ENCODE measurements around the gene PKD2. TPM values are rescaled to one million over a fixed set of nuclear protein-coding genes. Genes with fewer than 3 reads are reported as not detected.
"Not testable (repeated sequence)": the region's sequence is repeated elsewhere in the genome, so short reads cannot be mapped to it uniquely, and the experiment has no call there.

Gene PKD2
- total RNA-seq, 1 experiment from 2014 or later = 9.2 TPM

GRCh38 chr4:87986508-87986907 is 20.9 kb upstream of the PKD2 start:
- DNase-seq (ENCODE audit: low read depth) = no peak

DNA sequence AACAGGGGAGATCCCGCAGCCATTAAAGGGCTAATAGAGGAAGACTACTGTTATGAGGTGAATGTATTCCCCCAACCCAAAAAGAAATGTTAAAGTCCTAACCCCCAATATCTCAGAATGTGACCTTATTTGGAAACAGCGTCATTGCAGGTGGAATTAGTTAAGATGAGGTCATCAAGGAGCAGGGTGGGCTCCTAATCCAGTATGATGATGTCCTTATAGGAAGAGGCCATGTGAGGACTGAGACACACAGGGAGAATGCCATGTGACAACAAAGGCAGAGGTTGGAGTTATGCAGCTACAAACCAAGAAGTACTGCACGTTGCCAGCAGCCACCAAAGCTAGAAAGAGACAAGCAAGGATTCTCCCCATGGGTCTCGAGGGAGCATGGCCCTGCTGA is 17.7 kb upstream of the PKD2 start:
- DNase-seq (ENCODE audit: low read depth) = no peak

DNA sequence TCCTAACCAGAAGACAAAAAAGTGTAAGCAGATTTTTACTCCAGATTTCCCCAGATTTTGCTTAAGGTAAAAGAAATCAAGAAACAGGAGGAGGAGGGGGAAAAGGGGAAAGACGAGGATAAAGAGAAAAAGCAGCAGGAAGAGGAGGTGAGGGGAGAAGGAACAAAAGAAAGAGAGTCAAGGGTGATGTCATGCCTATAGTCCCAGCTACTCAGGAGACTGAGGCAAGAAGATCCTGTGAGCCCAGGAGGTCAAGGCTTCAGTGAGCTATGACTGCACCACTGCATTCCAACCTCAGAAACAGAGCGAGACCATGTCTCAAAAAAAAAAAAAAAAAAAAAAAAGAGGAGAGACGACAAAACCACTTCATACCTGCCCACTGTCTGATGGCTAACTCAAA is 12.0 kb upstream of the PKD2 start:
- DNase-seq (ENCODE audit: low read depth) = no peak

DNA sequence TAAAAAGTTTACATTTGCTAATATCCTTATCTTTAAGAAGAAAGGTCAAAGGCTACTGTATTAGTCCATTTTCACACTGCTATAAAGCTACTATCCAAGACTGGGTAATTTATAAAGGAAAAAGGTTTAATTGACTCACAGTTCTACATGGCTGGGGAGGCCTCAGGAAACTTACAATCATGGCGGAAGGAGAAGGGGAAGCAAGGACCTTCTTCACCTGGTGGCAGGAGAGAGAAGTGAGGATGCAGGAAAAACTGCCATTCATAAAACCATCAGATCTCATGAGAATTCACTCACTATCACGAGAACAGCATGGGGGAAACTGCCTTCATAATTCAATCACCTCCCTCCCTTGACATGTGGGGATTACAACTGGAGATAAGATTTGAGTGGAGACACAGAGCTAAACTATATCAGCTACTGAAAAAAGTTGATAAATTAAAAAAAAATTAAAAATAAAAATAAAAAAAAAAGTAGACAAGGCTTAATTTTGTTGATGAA is 8.2 kb upstream of the PKD2 start:
- not testable (repeated sequence) for DNase-seq (ENCODE audit: low read depth)

DNA sequence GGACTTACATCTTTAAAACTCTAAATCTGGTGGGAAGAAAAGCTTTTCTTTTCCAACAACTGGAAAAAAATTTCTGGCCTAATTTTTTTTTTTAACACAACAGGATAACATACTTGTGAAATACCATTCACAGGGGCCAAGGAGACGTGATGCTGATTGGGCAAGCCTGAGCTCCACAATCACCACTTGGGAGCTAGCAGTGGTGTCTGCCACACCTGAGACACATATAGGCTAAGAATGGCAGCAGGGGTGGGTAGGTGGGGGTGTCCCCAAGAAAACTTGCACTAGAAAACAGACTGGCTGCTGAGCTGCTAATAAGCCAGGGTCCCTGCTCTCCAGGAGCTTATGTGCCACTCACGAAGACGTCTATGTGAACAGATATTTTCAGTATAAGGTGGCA is 5.6 kb upstream of the PKD2 start:
- no peak for DNase-seq (ENCODE audit: low read depth)

- DNase-seq (ENCODE audit: low read depth) = peak; percentile 19
Measured at GRCh38 chr4:88002786-88003185, 4.6 kb upstream of the PKD2 start.

DNA sequence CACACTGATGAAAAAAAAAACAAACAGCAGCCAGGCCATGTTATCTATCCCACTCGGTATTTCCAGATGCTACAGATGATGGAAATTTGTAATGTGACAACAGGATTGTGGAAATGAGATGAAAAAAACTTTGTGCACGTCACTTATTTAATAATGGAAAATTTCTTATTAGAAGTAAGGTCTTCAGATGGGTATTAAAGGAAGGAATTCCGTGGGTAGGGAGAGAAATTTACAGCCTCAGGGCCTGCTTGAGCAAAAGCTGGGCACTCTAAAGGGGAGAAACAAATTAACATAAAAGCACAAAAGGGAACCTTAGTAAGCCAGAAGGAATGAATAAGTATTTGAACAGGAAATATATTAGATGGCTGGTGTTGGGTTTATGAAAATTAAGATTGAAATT is 4.2 kb upstream of the PKD2 start:
- no peak for DNase-seq (ENCODE audit: low read depth)

GRCh38 chr4:88005076-88005475 is 2.4 kb upstream of the PKD2 start:
- DNase-seq (ENCODE audit: low read depth) = no peak

- DNase-seq (ENCODE audit: low read depth) = no peak
Measured at GRCh38 chr4:88005946-88006345, 1.5 kb upstream of the PKD2 start.

- no peak for DNase-seq (ENCODE audit: low read depth)
Measured at GRCh38 chr4:88006956-88007303, 505 bp upstream of the PKD2 start.

DNA sequence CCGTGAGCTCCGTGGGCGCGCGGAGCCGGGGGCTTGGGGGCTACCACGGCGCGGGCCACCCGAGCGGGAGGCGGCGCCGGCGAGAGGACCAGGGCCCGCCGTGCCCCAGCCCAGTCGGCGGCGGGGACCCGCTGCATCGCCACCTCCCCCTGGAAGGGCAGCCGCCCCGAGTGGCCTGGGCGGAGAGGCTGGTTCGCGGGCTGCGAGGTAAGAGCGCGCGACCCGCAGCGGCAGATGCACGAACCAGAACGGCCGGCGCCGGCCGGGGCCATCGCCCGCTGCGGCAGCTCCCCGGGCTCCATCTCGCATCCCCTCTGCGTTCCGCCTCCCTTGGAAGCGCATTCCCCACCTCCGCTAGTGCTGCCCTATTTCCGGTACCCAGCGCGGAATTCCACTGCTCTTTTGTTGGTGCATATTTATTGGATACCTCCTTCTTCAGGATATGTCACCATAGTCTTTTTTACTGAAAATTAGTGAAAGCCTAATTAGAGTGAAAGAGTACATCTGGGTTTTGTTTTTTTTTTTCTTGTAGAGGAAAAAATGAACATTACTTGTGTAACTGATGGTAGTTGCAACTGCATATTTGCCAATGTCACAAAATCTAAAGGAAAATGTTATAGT is 797 bp downstream of the PKD2 start:
- DNase-seq (ENCODE audit: low read depth) = peak; percentile 43

DNA sequence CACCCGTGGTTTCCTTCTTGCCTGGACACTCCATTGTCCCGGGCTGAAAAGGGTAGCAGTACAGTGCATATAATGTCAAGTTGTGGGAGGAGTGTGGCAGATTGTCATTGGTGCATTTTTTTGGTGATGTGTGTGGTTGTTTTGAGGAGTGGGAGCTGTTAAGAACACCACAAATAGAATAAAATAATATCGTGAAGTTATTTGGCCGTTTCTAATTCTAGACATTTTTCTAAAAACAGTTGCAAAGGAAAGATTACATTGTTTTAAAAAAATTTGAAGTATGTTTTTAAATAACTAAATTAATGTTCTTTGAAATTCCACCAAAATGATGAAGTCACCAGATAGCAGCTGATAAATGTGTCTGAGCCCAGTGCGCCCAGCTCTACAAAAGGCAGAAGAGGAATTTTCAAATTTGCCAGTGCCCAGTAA is 1.3 kb downstream of the PKD2 start:
- no peak for DNase-seq (ENCODE audit: low read depth)

GRCh38 chr4:88009871-88010270 is 2.4 kb downstream of the PKD2 start:
- no peak for DNase-seq (ENCODE audit: low read depth)

GRCh38 chr4:88010966-88011365 is 3.5 kb downstream of the PKD2 start:
- DNase-seq (ENCODE audit: low read depth) = no peak

GRCh38 chr4:88012647-88013046 is 5.2 kb downstream of the PKD2 start:
- no peak for DNase-seq (ENCODE audit: low read depth)

- DNase-seq (ENCODE audit: low read depth) = no peak
Measured at GRCh38 chr4:88014386-88014905, 7.0 kb downstream of the PKD2 start.

- DNase-seq (ENCODE audit: low read depth) = no peak
Measured at GRCh38 chr4:88015659-88016295, 8.3 kb downstream of the PKD2 start.

DNA sequence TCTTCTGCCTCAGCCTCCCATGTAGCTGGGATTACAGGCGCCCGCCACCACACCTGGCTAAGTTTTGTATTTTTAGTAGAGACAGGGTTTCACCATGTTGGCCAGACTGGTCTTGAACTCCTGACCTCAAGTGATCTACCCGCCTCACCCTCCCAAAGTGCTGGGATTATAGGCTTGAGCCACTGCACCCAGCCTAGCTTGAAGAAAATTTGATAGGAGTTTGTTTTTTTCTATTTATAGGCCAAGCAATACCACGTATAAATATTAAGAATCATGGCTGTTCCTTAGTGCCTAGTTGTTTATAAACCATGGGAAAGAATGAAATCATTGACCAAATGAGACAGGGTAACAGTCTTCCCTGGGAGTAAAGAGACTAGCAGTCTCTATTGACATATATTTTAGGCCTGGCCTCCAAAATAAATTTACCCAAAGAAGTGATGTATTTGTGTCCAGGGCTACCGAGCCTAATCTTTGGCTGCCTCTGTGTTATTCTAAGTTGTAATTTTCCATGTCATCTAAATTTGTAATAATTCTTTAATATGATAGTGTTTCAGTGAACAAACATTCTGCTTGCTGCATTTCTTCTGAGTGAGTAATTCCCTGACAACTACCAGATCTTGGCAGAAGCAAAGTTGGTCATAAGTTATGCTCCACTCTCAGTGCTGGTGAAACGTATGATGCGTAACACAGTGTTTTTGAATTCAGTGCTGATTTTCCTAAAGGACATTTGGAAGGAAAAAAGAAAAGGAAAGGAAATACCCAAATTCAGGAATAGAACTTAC is 10.3 kb downstream of the PKD2 start:
- peak; percentile 61 for DNase-seq (ENCODE audit: low read depth)

GRCh38 chr4:88018466-88018865 is 11.0 kb downstream of the PKD2 start:
- DNase-seq (ENCODE audit: low read depth) = peak; percentile 58

DNA sequence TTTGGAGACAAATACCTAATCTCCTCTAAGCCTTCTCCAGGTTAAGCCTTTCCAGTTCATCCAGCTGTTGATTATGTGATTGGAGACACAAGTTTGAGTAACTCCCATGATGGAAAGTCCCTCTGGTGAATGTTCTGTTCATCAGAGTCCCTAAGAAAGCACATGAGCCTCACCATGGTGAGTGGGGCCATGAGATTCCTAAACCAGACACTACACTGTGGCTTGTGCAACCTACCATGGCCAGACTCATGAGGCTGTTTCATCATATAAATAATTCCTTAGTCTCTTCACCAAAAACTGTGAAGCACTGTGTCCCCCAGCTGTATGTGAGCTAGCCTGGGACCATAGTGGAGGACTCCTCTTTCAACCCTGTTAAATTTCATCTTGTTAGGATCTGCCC is 14.4 kb downstream of the PKD2 start:
- DNase-seq (ENCODE audit: low read depth) = no peak

DNA sequence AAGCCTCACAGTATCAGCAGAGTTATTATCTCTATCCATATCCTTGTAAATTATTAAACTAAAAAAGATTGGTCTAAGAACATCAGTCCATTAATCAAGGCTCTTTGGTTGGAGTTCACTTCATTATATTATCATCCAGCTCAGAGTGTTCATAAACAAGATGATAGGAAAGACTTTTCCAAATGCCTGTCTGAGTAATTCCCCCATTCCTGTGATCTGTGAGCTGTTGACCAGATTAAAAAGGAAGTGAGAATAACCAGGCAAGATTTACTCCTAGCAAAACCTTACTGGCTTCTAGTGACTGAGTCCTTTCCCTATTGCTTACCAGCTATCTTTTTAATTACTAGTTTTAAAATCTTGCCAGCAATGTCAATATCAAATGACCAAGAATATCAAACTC is 14.9 kb downstream of the PKD2 start:
- no peak for DNase-seq (ENCODE audit: low read depth)

GRCh38 chr4:88025868-88026661 is 18.6 kb downstream of the PKD2 start:
- not testable (repeated sequence) for DNase-seq (ENCODE audit: low read depth)

Measured in Daoy (cell line).